Endothelial cell of umbilical vein (primary cell): ENCODE results near the gene SERPINB6.

Experiments used
- CTCF ChIP-seq, 2 donors: IDR thresholded peaks; 1 replicate in 1 of 2; 2 replicates in 1 of 2; pipeline ENCODE4 v1.5.1; 2011; ENCODE audit warnings: low read length in 2 of 2, mild to moderate bottlenecking in 2 of 2, moderate library complexity in 2 of 2, control low read depth in 1 of 2, inconsistent platforms in 1 of 2, low read depth in 1 of 2; ENCODE audit not compliant: insufficient read depth in 1 of 2; ENCODE audit errors: extremely low read depth in 1 of 2
- EZH2 ChIP-seq: IDR thresholded peaks from 2 replicates; pipeline ENCODE4 v1.6.1; 2012; ENCODE audit warnings: borderline replicate concordance, low read depth, mild to moderate bottlenecking, moderate library complexity, low read length, inconsistent platforms; ENCODE audit not compliant: severe bottlenecking
- POLR2A ChIP-seq: IDR thresholded peaks from 2 replicates; pipeline ENCODE4 v1.6.1; 2012; ENCODE audit warnings: low read depth, mild to moderate bottlenecking, control low read depth, low read length
- POLR2AphosphoS5 ChIP-seq: IDR thresholded peaks from 2 replicates; pipeline ENCODE4 v1.6.1; 2012; ENCODE audit warnings: low read depth, mild to moderate bottlenecking, control low read depth, low read length, moderate library complexity; ENCODE audit not compliant: insufficient read depth
- TF ChIP-seq, protein P1 (sequence below): IDR thresholded peaks from 2 replicates; pipeline ENCODE4 v1.6.1; 2011; ENCODE audit not compliant: insufficient read depth, insufficient read length

DNA sequence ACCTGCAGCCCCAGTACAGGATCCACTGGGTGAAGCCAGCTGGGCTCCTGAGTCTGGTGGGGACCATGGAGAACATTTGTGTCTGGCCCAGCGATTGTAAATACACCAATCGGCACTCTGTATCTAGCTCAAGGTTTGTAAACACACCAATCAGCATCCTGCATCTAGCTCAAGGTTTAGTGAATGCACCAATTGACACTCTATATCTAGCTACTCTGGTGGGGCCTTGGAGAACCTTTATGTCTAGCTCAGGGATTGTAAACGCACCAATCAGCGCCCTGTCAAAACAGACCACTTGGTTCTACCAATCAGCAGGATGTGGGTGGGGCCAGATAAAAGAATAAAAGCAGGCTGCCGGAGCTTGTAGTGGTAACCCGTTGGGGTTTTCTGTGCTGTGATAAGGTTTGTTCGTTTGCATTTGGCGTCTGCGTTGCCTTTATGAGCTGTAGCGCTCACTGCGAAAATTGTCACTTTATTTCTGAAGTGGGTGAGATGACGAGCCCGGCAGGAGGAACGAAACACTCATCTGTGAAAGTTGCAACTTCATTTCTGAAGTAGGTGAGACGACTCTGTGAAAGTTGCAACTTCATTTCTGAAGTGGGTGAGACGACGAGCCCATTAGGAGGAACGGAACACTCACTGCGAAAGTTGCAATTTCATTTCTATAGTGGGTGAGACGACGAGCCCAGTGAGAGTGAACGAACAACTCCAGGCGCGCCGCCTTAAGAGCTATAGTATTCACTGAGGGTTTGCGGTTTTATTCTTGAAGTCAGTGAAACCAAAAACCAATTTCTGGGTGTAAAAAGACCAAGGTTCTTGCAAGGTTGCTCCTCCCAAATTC, 31.1 kb downstream of the SERPINB6 start:
- TF ChIP-seq CTCF (IDR thresholded peaks at IDR 0.05; ENCODE audit: extremely low read depth in 1 of 2, insufficient read depth in 1 of 2, low read depth in 1 of 2, low read length in 2 of 2) = no peak
- TF ChIP-seq POLR2A = no peak
- TF ChIP-seq EZH2 = no peak
- TF ChIP-seq POLR2AphosphoS5 = no peak
- TF ChIP-seq, protein P1, sequence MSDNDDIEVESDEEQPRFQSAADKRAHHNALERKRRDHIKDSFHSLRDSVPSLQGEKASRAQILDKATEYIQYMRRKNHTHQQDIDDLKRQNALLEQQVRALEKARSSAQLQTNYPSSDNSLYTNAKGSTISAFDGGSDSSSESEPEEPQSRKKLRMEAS = no peak
